ENCODE results near the gene EMID1.

The EMID1 gene

GRCh38 chr22:29224121-29224858, 18.6 kb downstream of the EMID1 start:
- Histone ChIP-seq H3K36me3 (ENCODE audit: insufficient read depth, low read length) (peaks cover 18% of the 10 kb centered on the region), H3K4me3 (ENCODE audit: low read depth in 1 of 2, low read length in 2 of 2) (no peak overlapping the region), H2AFZ (ENCODE audit: low read depth, low read length) (no peak overlapping the region), H3K27me3 (ENCODE audit: insufficient read depth, low read length, poor library complexity) (no peaks in the 10 kb centered on the region), H3K4me2 (ENCODE audit: insufficient read depth, low read length) (no peak overlapping the region), H3K9ac (ENCODE audit: low read depth, low read length) (no peak overlapping the region), H3K9me3 (ENCODE audit: insufficient read depth, low read length, severe bottlenecking) (no peaks in the 10 kb centered on the region), H3K4me1 (ENCODE audit: insufficient read depth, low read length) (0 out of 2 replicates have a peak, but pooled peaks cover 4% of the 10 kb centered on the region), H4K20me1 (ENCODE audit: insufficient read depth, low read length) (no peaks in the 10 kb centered on the region; the same call in 1 of the 2 replicates), H3K27ac (ENCODE audit: low read length) (no peak overlapping the region), H3K79me2 (ENCODE audit: insufficient read depth, low read length) (no peaks in the 10 kb centered on the region)
- DNase-seq = no peak
- TF ChIP-seq EZH2 (IDR thresholded peaks at IDR 0.05; ENCODE audit: borderline replicate concordance, low read depth, low read length, severe bottlenecking) = no peak
- TF ChIP-seq CTCF (IDR thresholded peaks at IDR 0.05; ENCODE audit: borderline replicate concordance, extremely low read depth, low read length, poor library complexity, severe bottlenecking) = no peak
- ATAC-seq (ENCODE audit: insufficient read depth, low read depth) = no peak

GRCh38 chr22:29224859-29225410, 19.2 kb downstream of the EMID1 start:
- DNase-seq (no peak), ATAC-seq (ENCODE audit: insufficient read depth, low read depth) (no peak)
- Histone ChIP-seq H3K36me3 (ENCODE audit: insufficient read depth, low read length) (peaks cover 18% of the 10 kb centered on the region), H3K27me3 (ENCODE audit: insufficient read depth, low read length, poor library complexity) (no peaks in the 10 kb centered on the region), H2AFZ (ENCODE audit: low read depth, low read length) (no peak overlapping the region), H3K27ac (ENCODE audit: low read length) (0 out of 2 replicates have a peak overlapping the region, but pooled peaks have one; percentile 37), H4K20me1 (ENCODE audit: insufficient read depth, low read length) (no peaks in the 10 kb centered on the region), H3K9ac (ENCODE audit: low read depth, low read length) (no peak overlapping the region), H3K9me3 (ENCODE audit: insufficient read depth, low read length, severe bottlenecking) (no peaks in the 10 kb centered on the region), H3K4me3 (ENCODE audit: low read depth in 1 of 2, low read length in 2 of 2) (no peak overlapping the region), H3K79me2 (ENCODE audit: insufficient read depth, low read length) (no peaks in the 10 kb centered on the region), H3K4me1 (ENCODE audit: insufficient read depth, low read length) (0 out of 2 replicates have a peak, but pooled peaks cover 1% of the 10 kb centered on the region), H3K4me2 (ENCODE audit: insufficient read depth, low read length) (no peak overlapping the region)
- TF ChIP-seq CTCF (IDR thresholded peaks at IDR 0.05; ENCODE audit: borderline replicate concordance, extremely low read depth, low read length, poor library complexity, severe bottlenecking) (no peak), EZH2 (IDR thresholded peaks at IDR 0.05; ENCODE audit: borderline replicate concordance, low read depth, low read length, severe bottlenecking) (no peak)

- Histone ChIP-seq H4K20me1 (ENCODE audit: insufficient read depth, low read length) (no peaks in the 10 kb centered on the region), H3K79me2 (ENCODE audit: insufficient read depth, low read length) (no peaks in the 10 kb centered on the region), H3K9me3 (ENCODE audit: insufficient read depth, low read length, severe bottlenecking) (no peaks in the 10 kb centered on the region), H3K36me3 (ENCODE audit: insufficient read depth, low read length) (peaks cover 18% of the 10 kb centered on the region), H3K27ac (ENCODE audit: low read length) (no peak overlapping the region), H3K4me1 (ENCODE audit: insufficient read depth, low read length) (no peaks in the 10 kb centered on the region), H3K27me3 (ENCODE audit: insufficient read depth, low read length, poor library complexity) (no peaks in the 10 kb centered on the region), H3K9ac (ENCODE audit: low read depth, low read length) (no peak overlapping the region), H3K4me2 (ENCODE audit: insufficient read depth, low read length) (no peak overlapping the region), H3K4me3 (ENCODE audit: low read depth in 1 of 2, low read length in 2 of 2) (no peak overlapping the region), H2AFZ (ENCODE audit: low read depth, low read length) (no peak overlapping the region)
- DNase-seq (no peak), ATAC-seq (ENCODE audit: insufficient read depth, low read depth) (peak; percentile 45; the same call in 2 of the 3 replicates)
- no peak for TF ChIP-seq EZH2 (IDR thresholded peaks at IDR 0.05; ENCODE audit: borderline replicate concordance, low read depth, low read length, severe bottlenecking)
- no peak for TF ChIP-seq CTCF (IDR thresholded peaks at IDR 0.05; ENCODE audit: borderline replicate concordance, extremely low read depth, low read length, poor library complexity, severe bottlenecking)
Observed at GRCh38 chr22:29225422-29226090, 19.9 kb downstream of the EMID1 start.

All from DND-41 (cell line).